ENCODE results near the gene SLC38A8.

Gene SLC38A8

GRCh38 chr16:83994087-83994486, 48.5 kb downstream of the SLC38A8 start:
- DNase-seq: no peak

GRCh38 chr16:83992624-83993023, 50.0 kb downstream of the SLC38A8 start:
- DNase-seq: no peak

GRCh38 chr16:83990492-83990891, 52.1 kb downstream of the SLC38A8 start:
- no peak for DNase-seq

- no peak for DNase-seq
Observed at GRCh38 chr16:83989300-83989699, 53.3 kb downstream of the SLC38A8 start.

GRCh38 chr16:83983491-83983890, 59.1 kb downstream of the SLC38A8 start:
- no peak for DNase-seq

GRCh38 chr16:83981799-83982198, 60.8 kb downstream of the SLC38A8 start:
- DNase-seq: no peak

GRCh38 chr16:83980794-83981193, 61.8 kb downstream of the SLC38A8 start:
- DNase-seq: no peak

GRCh38 chr16:83979441-83979840, 63.2 kb downstream of the SLC38A8 start:
- DNase-seq: no peak

GRCh38 chr16:83978401-83978904, 64.1 kb downstream of the SLC38A8 start:
- no peak for DNase-seq

GRCh38 chr16:83977056-83977815, 65.4 kb downstream of the SLC38A8 start:
- DNase-seq: no peak

- DNase-seq: no peak
Observed at GRCh38 chr16:83975590-83976260, 66.9 kb downstream of the SLC38A8 start.

- no peak for DNase-seq
Observed at GRCh38 chr16:83974475-83974874, 68.1 kb downstream of the SLC38A8 start.

GRCh38 chr16:83973581-83974385, 68.8 kb downstream of the SLC38A8 start:
- DNase-seq: no peak

- DNase-seq: no peak
Observed at GRCh38 chr16:83973077-83973476, 69.5 kb downstream of the SLC38A8 start.

- no peak for DNase-seq
Observed at GRCh38 chr16:83972256-83973008, 70.2 kb downstream of the SLC38A8 start.

- no peak for DNase-seq
Observed at GRCh38 chr16:83971165-83972130, 71.1 kb downstream of the SLC38A8 start.

- no peak for DNase-seq
Observed at GRCh38 chr16:83970430-83970815, 72.2 kb downstream of the SLC38A8 start.

- DNase-seq: no peak
Observed at GRCh38 chr16:83969771-83970429, 72.7 kb downstream of the SLC38A8 start.

GRCh38 chr16:83968891-83969649, 73.5 kb downstream of the SLC38A8 start:
- DNase-seq: no peak

- DNase-seq: no peak
Observed at GRCh38 chr16:83968306-83968851, 74.2 kb downstream of the SLC38A8 start.

All from activated CD4-positive, alpha-beta T cell treated with anti-CD3 and anti-CD28 coated beads for 4 hours (primary cell).